MM.1S (cell line): ENCODE data around the gene TOMM20L.
A peak's percentile ranks its signal among the peaks of the same experiment; 100 is the strongest.

ENCODE experiments used
- DNase-seq: peaks from one replicate; pipeline ENCODE4 v3.0.0-alpha.2; 2015
- H2AFZ ChIP-seq: fragments of 300-600 bp; sonication (generic); 2 replicates; pipeline ENCODE4 v1.6.0; 2016; ENCODE audit warnings: antibody characterized with exemption, low read length
- H3F3A ChIP-seq: fragments of 300-600 bp; sonication (generic); 2 replicates; pipeline ENCODE4 v1.6.1; 2016; ENCODE audit warnings: mild to moderate bottlenecking, antibody characterized with exemption, low read length, moderate library complexity, mixed read lengths; ENCODE audit not compliant: insufficient read depth
- H3K27ac ChIP-seq: fragments of 300-600 bp; sonication (generic); 2 replicates; pipeline ENCODE4 v1.5.1; 2016; ENCODE audit warnings: mild to moderate bottlenecking, low read length
- H3K27me3 ChIP-seq: fragments of 300-600 bp; sonication (generic); replicated peaks from 2 replicates; pipeline ENCODE4 v1.6.0; 2016; ENCODE audit warnings: low read length; ENCODE audit not compliant: insufficient read depth
- H3K36me3 ChIP-seq: fragments of 300-600 bp; sonication (generic); replicated peaks from 2 replicates; pipeline ENCODE4 v1.6.1; 2016; ENCODE audit warnings: mild to moderate bottlenecking, low read length, mixed read lengths; ENCODE audit not compliant: insufficient read depth
- H3K4me1 ChIP-seq: fragments of 300-600 bp; sonication (generic); 2 replicates; pipeline ENCODE4 v1.6.1; 2016; ENCODE audit warnings: low read length, mixed read lengths
- H3K4me2 ChIP-seq: fragments of 300-600 bp; sonication (generic); 2 replicates; pipeline ENCODE4 v1.6.0; 2016; ENCODE audit warnings: low read depth, low read length
- H3K4me3 ChIP-seq: fragments of 300-600 bp; sonication (generic); 2 replicates; pipeline ENCODE4 v1.5.1; 2016; ENCODE audit warnings: low read length, mixed read lengths
- H3K79me2 ChIP-seq: fragments of 300-600 bp; sonication (generic); 2 replicates; pipeline ENCODE4 v1.6.1; 2016; ENCODE audit warnings: mixed run types, low read length, mixed read lengths
- H3K9ac ChIP-seq: fragments of 300-600 bp; sonication (generic); 2 replicates; pipeline ENCODE4 v1.6.1; 2016; ENCODE audit warnings: low read length, mixed read lengths
- H3K9me2 ChIP-seq: fragments of 300-600 bp; sonication (generic); replicated peaks from 2 replicates; pipeline ENCODE4 v1.6.1; 2016; ENCODE audit warnings: mild to moderate bottlenecking, low read length, mixed read lengths; ENCODE audit not compliant: insufficient read depth
- H3K9me3 ChIP-seq: fragments of 300-600 bp; sonication (generic); replicated peaks from 2 replicates; pipeline ENCODE4 v1.6.1; 2016; ENCODE audit warnings: mild to moderate bottlenecking, low read length, mixed read lengths; ENCODE audit not compliant: insufficient read depth
- H4K20me1 ChIP-seq: fragments of 300-600 bp; sonication (generic); 2 replicates; pipeline ENCODE4 v1.6.1; 2016; ENCODE audit warnings: mild to moderate bottlenecking, low read length, moderate library complexity, mixed read lengths; ENCODE audit not compliant: insufficient read depth
- EZH2 ChIP-seq: fragments of 300-600 bp; sonication (generic); optimal IDR thresholded peaks from 2 replicates; pipeline ENCODE3; 2017; ENCODE audit warnings: low read depth, mild to moderate bottlenecking, antibody characterized with exemption, low read length, mixed read lengths
- EZH2phosphoT487 ChIP-seq: fragments of 300-600 bp; sonication (generic); IDR thresholded peaks from 2 replicates; pipeline ENCODE4 v1.6.1; 2018; ENCODE audit warnings: antibody characterized with exemption, low read length
- TF ChIP-seq, protein P1 (sequence below): fragments of 300-600 bp; sonication (generic); IDR thresholded peaks from 2 replicates; pipeline ENCODE4 v1.5.1; 2016; ENCODE audit warnings: antibody characterized with exemption, low read length, mixed read lengths

TOMM20L gene

DNA sequence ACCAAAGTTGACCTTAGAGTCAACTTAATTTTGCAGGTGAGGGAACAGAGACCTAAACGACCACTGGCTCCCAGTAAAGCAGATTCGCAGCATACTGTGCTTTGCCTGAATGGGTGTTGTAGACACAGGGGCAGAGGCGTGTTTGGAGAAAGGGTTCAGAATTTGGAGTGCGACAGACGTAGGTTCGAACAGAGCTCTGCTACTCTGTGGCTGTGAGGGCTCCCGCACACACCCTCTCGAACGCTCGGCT, 243 bp upstream of the TOMM20L start:
- peak overlapping the region; percentile 52 for H3K4me3 ChIP-seq

DNA sequence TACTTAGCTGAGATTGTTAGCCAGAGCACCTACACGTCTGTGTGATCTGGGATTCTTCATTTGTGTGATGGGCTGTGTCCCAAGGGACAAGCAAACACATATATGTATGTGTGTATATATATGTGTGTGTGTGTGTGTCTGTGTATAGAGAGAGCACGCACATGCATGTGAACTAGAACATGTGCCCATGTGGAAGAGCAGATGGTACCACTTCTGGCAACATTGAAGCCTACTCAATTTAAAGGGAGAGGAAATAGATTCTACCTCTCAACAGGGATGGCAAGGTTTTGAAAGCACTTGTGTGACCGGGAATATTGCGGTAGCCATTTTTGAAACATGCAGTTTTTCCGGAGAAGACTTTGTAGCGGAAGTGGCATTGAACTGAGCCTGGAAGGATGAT, 1.4 kb downstream of the TOMM20L start:
- H3K9me3 ChIP-seq, result no peaks in the 10 kb centered on the region
- H3K36me3 ChIP-seq, result no peaks in the 10 kb centered on the region
- H2AFZ ChIP-seq, result no peak overlapping the region
- H3K4me2 ChIP-seq, result no peak overlapping the region
- H3K9me2 ChIP-seq, result no peaks in the 10 kb centered on the region
- H3K9ac ChIP-seq, result no peak overlapping the region
- TF ChIP-seq EZH2 (no peak), EZH2phosphoT487 (no peak)
- TF ChIP-seq, protein P1, sequence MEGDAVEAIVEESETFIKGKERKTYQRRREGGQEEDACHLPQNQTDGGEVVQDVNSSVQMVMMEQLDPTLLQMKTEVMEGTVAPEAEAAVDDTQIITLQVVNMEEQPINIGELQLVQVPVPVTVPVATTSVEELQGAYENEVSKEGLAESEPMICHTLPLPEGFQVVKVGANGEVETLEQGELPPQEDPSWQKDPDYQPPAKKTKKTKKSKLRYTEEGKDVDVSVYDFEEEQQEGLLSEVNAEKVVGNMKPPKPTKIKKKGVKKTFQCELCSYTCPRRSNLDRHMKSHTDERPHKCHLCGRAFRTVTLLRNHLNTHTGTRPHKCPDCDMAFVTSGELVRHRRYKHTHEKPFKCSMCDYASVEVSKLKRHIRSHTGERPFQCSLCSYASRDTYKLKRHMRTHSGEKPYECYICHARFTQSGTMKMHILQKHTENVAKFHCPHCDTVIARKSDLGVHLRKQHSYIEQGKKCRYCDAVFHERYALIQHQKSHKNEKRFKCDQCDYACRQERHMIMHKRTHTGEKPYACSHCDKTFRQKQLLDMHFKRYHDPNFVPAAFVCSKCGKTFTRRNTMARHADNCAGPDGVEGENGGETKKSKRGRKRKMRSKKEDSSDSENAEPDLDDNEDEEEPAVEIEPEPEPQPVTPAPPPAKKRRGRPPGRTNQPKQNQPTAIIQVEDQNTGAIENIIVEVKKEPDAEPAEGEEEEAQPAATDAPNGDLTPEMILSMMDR, result no peak
- no peaks in the 10 kb centered on the region for H3F3A ChIP-seq
- no peaks in the 10 kb centered on the region for H3K79me2 ChIP-seq
- no peaks in the 10 kb centered on the region for H4K20me1 ChIP-seq
- no peak for DNase-seq
- H3K27ac ChIP-seq, result no peak overlapping the region
- no peaks in the 10 kb centered on the region for H3K27me3 ChIP-seq
- H3K4me1 ChIP-seq, result no peaks in the 10 kb centered on the region
- H3K4me3 ChIP-seq, result no peak overlapping the region

More for the DNA sequence above, 243 bp upstream of the TOMM20L start:
- no peak for TF ChIP-seq EZH2
- no peak for TF ChIP-seq EZH2phosphoT487
- TF ChIP-seq, protein P1, result no peak
- no peaks in the 10 kb centered on the region for H3K9me2 ChIP-seq
- no peaks in the 10 kb centered on the region for H3K36me3 ChIP-seq
- H3K27ac ChIP-seq, result no peak overlapping the region
- H3K9ac ChIP-seq, result no peak overlapping the region
- no peaks in the 10 kb centered on the region for H3K27me3 ChIP-seq
- no peaks in the 10 kb centered on the region for H3K79me2 ChIP-seq
- no peaks in the 10 kb centered on the region for H4K20me1 ChIP-seq
- H3K9me3 ChIP-seq, result no peaks in the 10 kb centered on the region
- H3K4me1 ChIP-seq, result no peaks in the 10 kb centered on the region
- peak overlapping the region; percentile 57; the same call in 1 of the 2 replicates for H3K4me2 ChIP-seq
- no peak for DNase-seq
- no peaks in the 10 kb centered on the region for H3F3A ChIP-seq
- peak overlapping the region; percentile 80 for H2AFZ ChIP-seq

DNA sequence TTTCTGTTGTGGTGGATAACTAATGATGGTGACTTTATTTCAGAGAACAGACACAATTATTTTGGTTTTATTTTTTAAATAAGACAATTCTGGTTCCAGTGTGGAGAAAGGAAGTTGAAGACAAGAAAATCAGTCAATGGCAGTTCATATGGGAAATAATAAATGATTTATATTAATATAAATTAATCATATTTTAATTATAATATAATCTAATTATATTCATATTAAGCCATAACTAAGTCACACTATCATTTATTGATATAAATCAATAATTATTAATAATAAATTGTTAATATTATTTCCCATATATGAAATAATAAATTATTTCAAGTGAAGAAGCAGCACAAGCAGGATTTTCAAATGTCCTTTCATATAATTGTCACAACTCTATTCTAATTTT, 2.8 kb downstream of the TOMM20L start:
- Histone ChIP-seq H3F3A (no peaks in the 10 kb centered on the region), H3K79me2 (no peaks in the 10 kb centered on the region), H4K20me1 (no peaks in the 10 kb centered on the region), H2AFZ (no peak overlapping the region), H3K27ac (no peak overlapping the region), H3K4me1 (no peaks in the 10 kb centered on the region), H3K4me2 (no peak overlapping the region), H3K36me3 (no peaks in the 10 kb centered on the region), H3K9ac (no peak overlapping the region), H3K27me3 (no peaks in the 10 kb centered on the region), H3K9me3 (no peaks in the 10 kb centered on the region), H3K9me2 (no peaks in the 10 kb centered on the region), H3K4me3 (no peak overlapping the region)
- TF ChIP-seq, protein P1, result no peak
- TF ChIP-seq EZH2, result no peak
- no peak for TF ChIP-seq EZH2phosphoT487
- no peak for DNase-seq

DNA sequence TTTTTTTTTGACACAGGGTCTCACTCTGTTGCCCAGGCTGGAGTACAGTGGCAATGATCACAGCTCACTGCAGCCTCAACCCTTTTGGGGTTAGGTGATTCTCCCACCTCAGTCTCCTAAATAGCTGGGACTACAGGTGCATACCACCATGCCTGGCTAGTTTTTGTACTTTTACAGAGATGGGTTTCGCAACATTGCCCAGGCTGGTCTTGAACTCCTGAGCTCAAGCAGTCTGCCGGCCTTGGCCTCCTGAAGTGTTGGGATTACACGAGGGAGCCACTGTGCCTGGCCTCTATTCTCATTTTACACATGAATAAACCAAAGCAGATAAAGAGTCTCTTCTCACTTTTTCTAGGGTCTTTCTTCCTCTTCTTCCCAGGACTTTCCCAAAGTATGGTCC, 3.2 kb downstream of the TOMM20L start:
- Histone ChIP-seq H2AFZ (no peak overlapping the region), H3K9ac (no peak overlapping the region), H3K79me2 (no peaks in the 10 kb centered on the region), H3F3A (no peaks in the 10 kb centered on the region), H3K9me3 (no peaks in the 10 kb centered on the region), H3K27me3 (no peaks in the 10 kb centered on the region), H3K27ac (no peak overlapping the region), H3K36me3 (no peaks in the 10 kb centered on the region), H3K4me1 (no peaks in the 10 kb centered on the region), H3K9me2 (no peaks in the 10 kb centered on the region), H4K20me1 (no peaks in the 10 kb centered on the region), H3K4me3 (no peak overlapping the region), H3K4me2 (no peak overlapping the region)
- TF ChIP-seq EZH2phosphoT487, result no peak
- TF ChIP-seq, protein P1, result no peak
- no peak for TF ChIP-seq EZH2
- DNase-seq, result no peak
